ENCODE data around the gene CTNNA1. TPM values are rescaled to one million over a fixed set of nuclear protein-coding genes. Genes with fewer than 3 reads are reported as not detected.

The CTNNA1 gene
- total RNA-seq, 1 donor from 2014 or later, result 359 TPM

GRCh38 chr5:138753794-138754698 lies 821 bp downstream of the CTNNA1 start:
- Histone ChIP-seq H4K20me1 (ENCODE audit: insufficient read depth, low read length) (peaks cover 42% of the 10 kb centered on the region), H3K9me3 (ENCODE audit: insufficient read depth, low read depth, low read length) (no peaks in the 10 kb centered on the region), H3K27me3 (ENCODE audit: insufficient read depth, low read length) (no peaks in the 10 kb centered on the region), H3K27ac (ENCODE audit: low read depth, low read length) (peak overlapping the region; percentile 93), H3K4me2 (ENCODE audit: low read length) (peak overlapping the region; percentile 79), H3K9ac (ENCODE audit: low read length) (peak overlapping the region; percentile 95), H3K4me3 (ENCODE audit: insufficient read depth, low read depth, low read length) (peak overlapping the region; percentile 88), H3K36me3 (ENCODE audit: insufficient read depth, low read length) (peaks cover 1% of the 10 kb centered on the region), H3K79me2 (ENCODE audit: insufficient read depth, low read length) (peaks cover 56% of the 10 kb centered on the region), H3K4me1 (ENCODE audit: insufficient read depth, low read length) (peaks cover 16% of the 10 kb centered on the region), H2AFZ (ENCODE audit: low read depth, low read length) (peak overlapping the region; percentile 11)
- peaks cover 6% of the 10 kb centered on the region for H3K9me3 Mint-ChIP-seq (ENCODE audit: unreplicated experiment)
- TF ChIP-seq CTCF (IDR thresholded peaks at IDR 0.05; ENCODE audit: insufficient read depth, low read depth, low read length), result no peak
- H3K4me1 Mint-ChIP-seq (ENCODE audit: low read depth, unreplicated experiment), result peaks cover 16% of the 10 kb centered on the region
- H3K4me3 Mint-ChIP-seq (ENCODE audit: unreplicated experiment), result peak overlapping the region; percentile 92
- DNase-seq (ENCODE audit: low read depth), result peak; percentile 86
- no peak for FAIRE-seq
- H3K27me3 Mint-ChIP-seq (ENCODE audit: low read depth, unreplicated experiment), result peaks cover 4% of the 10 kb centered on the region
- H3K27ac Mint-ChIP-seq (ENCODE audit: unreplicated experiment), result peak overlapping the region; percentile 77
- peaks cover 17% of the 10 kb centered on the region for H3K36me3 Mint-ChIP-seq (ENCODE audit: low read depth, unreplicated experiment)

GRCh38 chr5:138754699-138755057 lies 1.5 kb downstream of the CTNNA1 start:
- Mint-ChIP-seq H3K4me1 (ENCODE audit: low read depth, unreplicated experiment) (peaks cover 16% of the 10 kb centered on the region), H3K36me3 (ENCODE audit: low read depth, unreplicated experiment) (peaks cover 20% of the 10 kb centered on the region), H3K27me3 (ENCODE audit: low read depth, unreplicated experiment) (peaks cover 4% of the 10 kb centered on the region), H3K27ac (ENCODE audit: unreplicated experiment) (peak overlapping the region; percentile 77), H3K4me3 (ENCODE audit: unreplicated experiment) (peak overlapping the region; percentile 92), H3K9me3 (ENCODE audit: unreplicated experiment) (peaks cover 10% of the 10 kb centered on the region)
- no peak for FAIRE-seq
- no peak overlapping the region for H2AFZ ChIP-seq (ENCODE audit: low read depth, low read length)
- H3K9me3 ChIP-seq (ENCODE audit: insufficient read depth, low read depth, low read length), result no peaks in the 10 kb centered on the region
- H3K27ac ChIP-seq (ENCODE audit: low read depth, low read length), result peak overlapping the region; percentile 93
- H3K36me3 ChIP-seq (ENCODE audit: insufficient read depth, low read length), result peaks cover 7% of the 10 kb centered on the region
- TF ChIP-seq EZH2 (IDR thresholded peaks at IDR 0.05; ENCODE audit: insufficient read depth, low read length), result no peak
- H4K20me1 ChIP-seq (ENCODE audit: insufficient read depth, low read length), result peaks cover 48% of the 10 kb centered on the region
- no peaks in the 10 kb centered on the region for H3K27me3 ChIP-seq (ENCODE audit: insufficient read depth, low read length)
- H3K4me1 ChIP-seq (ENCODE audit: insufficient read depth, low read length), result peaks cover 16% of the 10 kb centered on the region
- peak overlapping the region; percentile 88 for H3K4me3 ChIP-seq (ENCODE audit: insufficient read depth, low read depth, low read length)
- peak overlapping the region; percentile 79 for H3K4me2 ChIP-seq (ENCODE audit: low read length)
- peak overlapping the region; percentile 95 for H3K9ac ChIP-seq (ENCODE audit: low read length)
- DNase-seq (ENCODE audit: low read depth), result peak; percentile 56
- H3K79me2 ChIP-seq (ENCODE audit: insufficient read depth, low read length), result peaks cover 62% of the 10 kb centered on the region

DNA sequence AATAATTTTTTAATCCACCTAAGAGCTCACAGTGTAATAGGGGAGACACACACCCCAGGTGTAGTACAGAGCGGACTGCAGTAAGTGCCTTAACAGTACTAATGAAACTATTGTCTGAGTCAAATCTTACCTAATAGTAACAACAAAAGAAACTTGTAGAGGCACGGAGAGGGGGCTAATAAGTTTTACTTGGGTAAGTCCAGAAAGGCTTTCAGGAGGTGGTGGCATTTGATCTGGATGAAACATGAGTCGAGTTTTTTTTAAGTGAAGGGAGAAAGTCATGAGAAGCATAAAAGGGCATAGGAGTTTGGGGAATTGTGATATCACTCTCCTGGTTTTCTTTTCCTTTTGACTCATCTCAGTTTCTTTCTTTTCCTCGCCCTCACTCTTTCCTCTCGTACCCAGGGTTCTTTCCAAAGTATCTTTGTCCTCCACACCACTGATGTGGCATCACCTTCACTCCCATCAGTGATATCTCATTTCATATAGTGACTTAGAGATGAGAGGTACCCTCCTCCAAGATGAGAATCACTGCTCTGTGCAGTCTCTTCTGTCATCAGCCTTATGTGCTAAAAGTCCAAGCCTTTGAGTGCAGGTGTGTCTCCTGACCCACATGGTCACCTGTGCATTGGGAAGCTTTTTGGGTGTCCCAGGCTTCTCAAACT lies 2.0 kb downstream of the CTNNA1 start:
- Mint-ChIP-seq H3K27ac (ENCODE audit: unreplicated experiment) (peak overlapping the region; percentile 77), H3K9me3 (ENCODE audit: unreplicated experiment) (peaks cover 10% of the 10 kb centered on the region), H3K4me1 (ENCODE audit: low read depth, unreplicated experiment) (peaks cover 16% of the 10 kb centered on the region), H3K27me3 (ENCODE audit: low read depth, unreplicated experiment) (peaks cover 4% of the 10 kb centered on the region), H3K4me3 (ENCODE audit: unreplicated experiment) (peak overlapping the region; percentile 92), H3K36me3 (ENCODE audit: low read depth, unreplicated experiment) (peaks cover 20% of the 10 kb centered on the region)
- peaks cover 16% of the 10 kb centered on the region for H3K4me1 ChIP-seq (ENCODE audit: insufficient read depth, low read length)
- no peak for TF ChIP-seq EZH2 (IDR thresholded peaks at IDR 0.05; ENCODE audit: insufficient read depth, low read length)
- DNase-seq (ENCODE audit: low read depth), result no peak
- peak overlapping the region; percentile 95 for H3K9ac ChIP-seq (ENCODE audit: low read length)
- peaks cover 8% of the 10 kb centered on the region for H3K36me3 ChIP-seq (ENCODE audit: insufficient read depth, low read length)
- H3K9me3 ChIP-seq (ENCODE audit: insufficient read depth, low read depth, low read length), result no peaks in the 10 kb centered on the region
- H3K4me2 ChIP-seq (ENCODE audit: low read length), result peak overlapping the region; percentile 79
- H3K4me3 ChIP-seq (ENCODE audit: insufficient read depth, low read depth, low read length), result peak overlapping the region; percentile 88
- H4K20me1 ChIP-seq (ENCODE audit: insufficient read depth, low read length), result peaks cover 52% of the 10 kb centered on the region
- H3K27ac ChIP-seq (ENCODE audit: low read depth, low read length), result peak overlapping the region; percentile 93
- FAIRE-seq, result no peak
- no peak overlapping the region for H2AFZ ChIP-seq (ENCODE audit: low read depth, low read length)
- peaks cover 68% of the 10 kb centered on the region for H3K79me2 ChIP-seq (ENCODE audit: insufficient read depth, low read length)
- H3K27me3 ChIP-seq (ENCODE audit: insufficient read depth, low read length), result no peaks in the 10 kb centered on the region

Data from astrocyte (in vitro differentiated cells and primary cell).